ENCODE measurements around the gene PAX5.
A peak's percentile ranks its signal among the peaks of the same experiment; 100 is the strongest.

PAX5 gene

DNA sequence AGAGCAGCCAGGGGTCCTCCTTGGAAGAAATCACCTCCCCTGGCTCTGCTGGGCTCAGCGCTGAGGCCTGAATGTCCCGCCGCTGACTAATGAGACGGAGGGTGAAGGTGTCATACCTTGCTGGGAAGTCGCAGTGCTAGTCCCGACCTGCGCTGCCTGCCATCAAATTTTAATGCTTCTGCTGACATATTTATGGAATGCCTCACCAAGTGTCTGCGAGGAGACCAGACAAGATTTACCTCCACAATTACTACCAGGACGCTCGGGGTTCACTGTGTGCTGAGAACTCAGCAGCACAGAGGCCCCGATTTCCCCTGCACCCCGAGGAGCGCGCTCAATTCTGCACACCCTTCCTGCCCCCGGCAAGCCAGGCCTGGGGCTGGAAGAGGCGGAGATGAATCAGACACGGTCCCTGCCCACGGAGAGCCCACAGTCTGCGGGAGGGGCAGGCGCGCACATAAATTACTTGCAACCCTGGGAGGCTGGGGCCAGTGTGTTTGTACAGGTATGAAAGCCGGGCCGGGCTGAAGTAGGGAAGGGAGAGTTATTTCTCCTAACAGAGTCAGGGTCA, 175.2 kb downstream of the PAX5 start:
- DNase-seq (ENCODE audit: low spot score): no peak

DNA sequence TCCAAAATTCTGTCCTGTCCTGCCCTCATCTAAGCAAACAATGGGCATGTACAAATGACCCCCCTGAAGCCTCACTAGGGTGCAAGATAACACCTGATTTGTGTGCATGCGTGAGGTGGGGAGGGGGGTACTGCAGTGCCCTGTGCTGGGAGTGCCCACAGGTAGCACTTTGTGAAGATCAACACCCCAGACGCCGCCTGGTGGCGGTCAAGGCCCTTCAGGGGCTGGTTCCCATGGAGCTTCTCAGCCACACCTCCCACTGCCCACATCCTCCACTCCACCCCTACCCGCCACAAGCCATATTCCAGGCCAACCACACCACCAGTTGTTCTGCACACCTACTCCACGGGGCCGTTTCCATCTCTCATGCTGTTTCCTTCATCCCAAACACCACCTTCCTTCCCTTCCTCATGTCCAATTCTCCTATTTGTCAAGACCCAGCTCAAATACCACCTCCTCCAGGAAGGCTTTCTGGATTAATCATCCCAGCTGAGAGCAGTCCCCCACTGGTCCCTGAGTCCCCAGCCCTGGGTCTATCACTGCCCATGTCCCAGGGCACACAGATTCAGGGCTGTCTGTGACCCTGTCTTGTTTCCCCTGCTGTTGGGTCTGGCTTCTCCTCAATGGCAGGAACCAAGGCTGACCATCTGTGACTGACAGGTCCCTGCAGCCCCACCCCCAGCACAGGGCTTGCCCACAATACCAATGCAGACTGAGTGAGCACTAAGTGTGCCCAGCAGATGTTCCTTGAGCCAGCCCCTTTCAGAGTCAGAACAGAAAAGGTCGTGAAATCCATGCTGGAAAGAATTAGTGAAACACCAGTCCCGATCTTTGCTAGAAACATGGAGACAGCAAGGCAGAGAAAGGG, 178.4 kb downstream of the PAX5 start:
- DNase-seq (ENCODE audit: low spot score): peak; percentile 34

DNA sequence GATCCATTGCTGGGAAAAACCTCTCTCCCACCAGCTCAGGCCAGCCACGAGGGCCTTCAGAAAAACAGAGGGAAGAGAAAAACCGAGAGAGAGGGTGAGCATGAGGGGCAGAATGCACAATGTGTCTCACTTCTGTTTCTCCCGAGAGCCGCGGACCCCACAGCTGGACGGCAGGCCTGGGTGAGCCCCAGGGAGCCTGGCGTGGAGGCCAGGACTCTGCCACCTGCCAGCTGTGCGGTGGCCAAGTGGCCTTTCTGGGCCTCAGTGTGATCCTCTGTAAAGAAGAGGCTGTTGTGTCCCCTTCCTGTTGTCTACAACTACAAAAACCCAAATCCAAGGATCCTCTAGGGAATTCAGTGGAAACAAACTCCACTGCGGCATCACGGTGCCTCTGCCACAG, 179.3 kb downstream of the PAX5 start:
- no peak for DNase-seq (ENCODE audit: low spot score)

DNA sequence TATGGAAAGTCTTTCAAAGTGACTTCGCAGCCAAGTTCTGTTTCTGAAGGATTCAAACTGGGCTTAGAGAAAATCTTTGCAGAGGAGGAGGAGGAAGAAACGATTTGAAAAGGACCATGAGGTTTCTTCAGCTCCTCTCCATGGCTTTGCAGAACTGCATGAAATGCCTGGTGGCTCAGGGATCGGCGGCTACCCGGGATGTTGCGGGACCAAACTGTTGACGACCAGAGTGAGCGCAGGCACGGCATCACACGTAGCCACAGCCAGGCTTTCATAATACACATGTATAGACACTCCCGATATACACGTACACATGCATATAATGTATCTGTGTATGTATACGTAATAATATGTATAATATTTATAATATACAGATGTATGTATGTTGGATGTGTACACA, 180.0 kb downstream of the PAX5 start:
- DNase-seq (ENCODE audit: low spot score): no peak

DNA sequence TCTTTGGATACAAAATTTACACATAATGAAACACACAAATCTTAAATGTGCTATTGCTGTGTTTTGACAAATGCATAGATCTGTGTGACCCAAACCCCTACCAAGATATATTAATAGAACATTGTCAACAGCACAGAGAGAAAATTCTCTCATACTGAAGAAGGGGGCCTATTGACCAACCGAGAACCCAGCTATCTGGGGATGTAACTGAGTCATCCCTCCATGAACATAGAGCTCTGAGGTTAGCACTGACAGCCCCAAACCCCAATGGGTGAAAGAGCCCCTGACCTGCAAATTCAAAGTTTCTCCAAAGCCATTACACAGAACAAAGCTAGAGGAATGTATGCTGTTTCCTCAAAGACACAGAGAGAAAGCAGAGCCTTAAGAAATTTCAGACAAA, 180.8 kb downstream of the PAX5 start:
- no peak for DNase-seq (ENCODE audit: low spot score)

DNA sequence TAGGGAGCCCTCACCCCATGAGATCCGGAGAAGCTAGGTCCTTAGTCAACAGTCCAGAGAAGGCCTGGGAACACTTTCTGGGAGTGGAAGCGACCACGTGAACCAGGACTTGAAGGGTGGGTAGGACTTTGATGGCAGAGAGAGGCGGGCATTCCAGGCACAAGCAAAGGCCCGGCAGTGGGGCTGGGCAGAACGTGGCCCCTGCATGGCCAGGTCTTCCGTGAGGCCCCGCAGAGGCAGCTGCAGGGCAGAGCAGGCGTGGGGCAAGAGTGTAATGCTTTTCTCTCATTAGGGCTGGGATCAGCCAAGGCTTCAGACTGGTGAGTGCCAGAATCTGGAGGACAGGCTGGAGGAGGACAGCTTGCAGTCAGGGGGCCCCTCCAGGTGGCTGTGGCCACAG, 184.1 kb downstream of the PAX5 start:
- DNase-seq (ENCODE audit: low spot score): no peak

DNA sequence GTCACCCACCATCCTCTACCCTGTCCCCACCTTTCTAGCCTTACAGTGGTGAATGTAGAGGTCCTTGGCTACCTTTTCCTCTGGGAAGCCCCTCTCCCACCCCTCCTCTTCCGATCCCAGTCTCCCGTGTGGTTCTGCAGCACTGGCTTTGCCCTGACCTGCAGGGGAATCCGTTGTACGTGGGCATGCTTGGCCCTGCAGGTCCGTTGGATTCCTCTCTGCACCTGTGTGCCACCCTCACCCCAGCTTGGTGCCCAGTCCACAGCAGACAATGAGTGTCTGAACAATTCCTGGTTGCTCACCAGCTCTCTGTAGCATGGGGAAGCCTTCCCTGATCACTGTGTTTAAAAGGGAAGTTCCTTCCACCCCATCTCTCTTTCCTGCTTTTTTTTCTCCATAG, 185.1 kb downstream of the PAX5 start:
- no peak for DNase-seq (ENCODE audit: low spot score)

DNA sequence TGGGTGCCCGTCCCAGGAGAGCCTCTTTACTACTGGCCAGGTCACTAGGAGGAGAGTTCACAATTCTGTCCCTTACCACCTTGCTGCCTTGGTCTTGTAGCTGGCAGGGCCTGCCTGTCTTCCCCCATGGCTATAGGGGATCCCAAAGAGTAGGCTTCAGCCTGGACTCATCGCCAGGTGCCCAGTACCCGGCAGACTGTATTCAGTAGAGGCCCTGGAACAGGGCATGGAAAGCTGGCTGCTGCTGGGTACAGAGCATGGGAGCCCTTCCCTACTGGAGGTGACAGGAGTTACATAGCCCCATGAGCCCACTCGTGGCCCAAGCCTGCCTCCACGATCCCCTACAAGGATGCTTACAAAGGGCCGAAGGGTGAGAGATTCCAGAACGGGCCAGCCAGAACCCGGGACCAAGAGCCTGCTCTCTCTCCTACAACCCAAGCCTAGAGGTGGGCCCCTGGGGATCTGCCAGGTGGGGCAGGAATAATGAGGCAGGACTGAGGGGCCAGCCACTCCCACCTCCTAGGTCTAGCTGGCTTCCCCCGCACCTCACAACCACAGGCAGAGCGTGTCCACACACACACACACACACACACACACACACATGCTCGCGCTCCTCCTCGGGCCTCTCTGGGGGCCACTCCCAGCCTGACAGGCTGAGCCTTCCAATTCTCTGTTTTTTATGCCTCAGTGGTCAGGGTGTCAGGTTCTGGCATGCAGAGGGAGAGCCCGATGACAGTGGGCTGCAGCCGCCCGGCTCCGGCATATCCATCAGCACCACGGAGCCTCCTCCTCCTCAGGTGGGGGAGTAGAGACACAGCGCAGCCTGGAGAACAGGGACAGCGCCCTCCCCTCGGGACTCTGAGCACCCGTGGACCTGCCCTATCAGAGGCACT, 186.0 kb downstream of the PAX5 start:
- no peak for DNase-seq (ENCODE audit: low spot score)

DNA sequence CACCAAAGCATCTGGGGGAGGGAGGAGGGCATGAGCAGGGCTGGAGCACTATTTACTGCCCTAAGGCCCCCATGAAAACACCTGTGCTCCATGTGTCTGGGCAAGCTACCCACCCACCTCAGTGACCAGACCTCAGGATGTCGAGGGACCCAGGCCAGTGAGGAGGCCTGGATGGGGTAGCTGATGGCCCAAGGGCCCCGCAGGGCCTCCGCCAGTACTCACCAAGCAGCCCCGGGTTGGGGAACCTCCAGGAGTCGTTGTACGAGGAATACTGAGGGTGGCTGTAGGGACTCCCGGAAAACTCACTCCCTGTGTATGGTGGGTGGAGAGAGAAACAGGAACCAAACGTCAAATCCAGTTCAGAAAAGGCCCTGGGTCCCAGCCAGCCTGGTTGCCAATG, 187.4 kb downstream of the PAX5 start:
- no peak for DNase-seq (ENCODE audit: low spot score)

DNA sequence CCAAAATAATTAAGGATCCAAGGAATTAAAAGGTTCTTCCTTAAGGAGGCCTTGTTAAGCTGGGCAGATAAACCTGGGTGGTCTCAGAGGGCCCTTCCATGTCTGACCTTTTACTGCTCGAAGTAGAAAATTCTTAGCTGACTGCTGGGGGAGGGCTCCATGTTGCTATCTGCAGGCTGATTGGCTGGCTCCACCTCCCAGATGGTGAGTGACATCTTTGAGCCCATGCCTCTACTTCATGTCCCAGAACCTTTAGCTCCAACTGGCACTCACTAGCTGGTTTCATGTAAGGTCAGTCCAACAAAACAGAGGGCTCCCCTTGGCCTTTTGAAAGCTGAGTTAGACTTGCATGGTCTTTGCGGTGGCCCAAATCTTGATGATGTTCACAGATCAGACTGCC, 188.2 kb downstream of the PAX5 start:
- no peak for DNase-seq (ENCODE audit: low spot score)

DNA sequence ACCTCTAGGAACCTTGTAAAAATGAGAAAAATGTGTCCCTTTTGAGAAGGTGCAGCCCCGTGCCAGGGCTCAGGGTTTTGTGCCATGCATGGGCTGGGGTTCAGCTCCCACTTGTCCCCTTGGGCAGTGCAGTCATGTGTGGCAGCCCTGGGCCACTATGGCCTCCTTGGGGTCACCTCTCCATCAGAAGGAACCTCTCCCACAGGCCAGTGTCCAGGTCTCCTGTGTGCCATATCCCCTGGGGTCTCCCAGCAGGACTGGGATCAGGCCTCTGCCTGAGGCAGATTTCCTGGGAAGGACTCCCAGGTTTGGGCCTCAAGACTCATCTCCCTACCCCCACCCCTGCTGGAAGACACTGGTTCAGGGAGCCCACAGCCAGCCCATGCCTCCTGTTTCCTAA, 189.1 kb downstream of the PAX5 start:
- DNase-seq (ENCODE audit: low spot score): no peak

DNA sequence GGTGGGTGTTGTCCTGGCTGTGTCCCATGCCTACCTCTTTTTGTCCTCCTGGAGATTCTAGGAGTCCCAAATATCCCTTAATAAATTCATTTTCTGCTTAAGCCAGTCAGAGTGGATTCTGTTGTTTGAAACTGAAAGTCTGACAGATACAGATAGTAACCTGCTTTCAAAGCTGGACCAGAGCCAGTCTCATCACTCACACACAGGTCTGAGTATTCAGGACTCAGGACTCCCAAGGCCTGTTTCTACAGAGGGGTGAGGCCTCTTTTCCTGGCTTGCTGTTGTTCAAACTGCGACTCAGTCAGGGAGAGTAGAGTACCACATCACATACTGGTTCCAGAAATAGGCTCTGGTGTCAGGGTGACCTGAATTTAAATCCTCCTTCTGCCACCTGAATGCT, 190.1 kb downstream of the PAX5 start:
- DNase-seq (ENCODE audit: low spot score): no peak

DNA sequence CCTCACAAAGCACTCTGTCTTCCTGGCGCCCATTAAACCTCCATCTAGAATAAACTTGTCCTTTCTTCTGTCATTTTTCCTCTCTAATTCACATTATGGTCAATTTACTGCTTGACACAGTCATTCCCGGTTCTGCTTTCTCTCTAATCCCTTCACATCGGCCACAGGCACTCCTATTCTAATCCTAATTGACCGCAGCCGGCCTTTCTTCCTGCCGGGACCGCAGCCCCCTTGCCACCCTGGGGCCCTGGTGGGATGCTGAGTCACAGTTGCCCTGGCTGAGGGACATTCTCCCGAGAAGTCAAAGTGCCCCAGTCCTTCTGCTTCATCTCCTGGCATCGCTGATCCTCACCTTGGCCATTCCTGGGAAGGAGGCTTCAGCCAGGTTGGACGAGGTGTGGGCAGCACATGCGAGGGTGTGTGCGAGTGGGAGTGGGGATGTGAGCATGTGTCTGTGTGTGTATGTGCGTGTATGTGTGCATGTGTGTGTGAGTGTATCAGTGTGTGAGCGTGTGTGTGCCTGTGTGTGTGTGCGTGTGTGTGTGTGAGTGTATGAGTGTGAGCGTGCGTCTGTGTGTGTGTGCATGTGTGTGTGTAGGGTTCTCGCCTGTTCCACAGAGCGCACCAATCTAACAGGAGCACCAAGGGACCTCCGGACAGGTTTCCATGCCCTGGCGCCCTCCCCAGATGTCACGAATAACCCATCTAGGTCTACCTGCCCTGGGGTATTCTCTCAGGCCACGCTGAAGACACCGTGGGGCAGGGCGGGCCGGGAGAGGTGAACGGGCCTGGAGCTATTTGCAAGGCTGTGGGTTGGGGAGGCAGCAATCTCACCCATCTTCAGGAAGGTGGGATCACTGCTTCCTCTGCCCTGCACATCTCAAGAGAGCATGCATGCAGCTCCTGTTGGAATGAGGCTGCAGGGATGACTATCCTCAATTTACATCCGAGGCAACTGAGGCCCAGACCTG, 191.2 kb downstream of the PAX5 start:
- no peak for DNase-seq (ENCODE audit: low spot score)

DNA sequence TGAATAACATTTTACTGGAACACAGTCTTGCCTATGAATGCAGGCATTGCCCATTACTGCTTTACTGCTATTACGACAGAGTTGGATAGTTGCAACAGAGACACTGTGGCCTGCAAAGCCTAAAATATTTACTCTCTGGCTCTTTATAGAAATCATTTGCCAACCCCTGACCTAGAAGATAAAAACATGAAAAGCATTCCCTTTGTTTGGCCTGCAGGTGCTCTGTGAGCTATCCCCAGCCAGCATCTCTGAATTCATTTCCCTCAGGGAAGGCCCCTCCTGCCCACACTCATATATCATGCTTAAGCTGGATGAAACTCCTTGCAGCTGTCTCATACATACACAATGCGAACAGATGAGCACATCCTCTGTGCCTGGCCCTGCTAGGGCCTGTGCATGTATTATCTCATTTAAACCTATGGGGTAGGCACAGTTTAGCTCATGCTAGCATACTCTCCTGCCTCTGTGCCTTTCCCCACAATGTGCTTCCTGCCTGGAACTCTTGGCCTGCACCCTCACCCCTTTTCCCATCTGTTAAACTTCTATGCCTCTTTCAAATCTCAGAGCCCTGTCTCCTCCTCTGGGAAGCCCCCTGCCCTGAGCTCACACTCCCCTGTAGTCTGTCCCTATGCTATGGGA, 193.1 kb downstream of the PAX5 start:
- DNase-seq (ENCODE audit: low spot score): no peak

DNA sequence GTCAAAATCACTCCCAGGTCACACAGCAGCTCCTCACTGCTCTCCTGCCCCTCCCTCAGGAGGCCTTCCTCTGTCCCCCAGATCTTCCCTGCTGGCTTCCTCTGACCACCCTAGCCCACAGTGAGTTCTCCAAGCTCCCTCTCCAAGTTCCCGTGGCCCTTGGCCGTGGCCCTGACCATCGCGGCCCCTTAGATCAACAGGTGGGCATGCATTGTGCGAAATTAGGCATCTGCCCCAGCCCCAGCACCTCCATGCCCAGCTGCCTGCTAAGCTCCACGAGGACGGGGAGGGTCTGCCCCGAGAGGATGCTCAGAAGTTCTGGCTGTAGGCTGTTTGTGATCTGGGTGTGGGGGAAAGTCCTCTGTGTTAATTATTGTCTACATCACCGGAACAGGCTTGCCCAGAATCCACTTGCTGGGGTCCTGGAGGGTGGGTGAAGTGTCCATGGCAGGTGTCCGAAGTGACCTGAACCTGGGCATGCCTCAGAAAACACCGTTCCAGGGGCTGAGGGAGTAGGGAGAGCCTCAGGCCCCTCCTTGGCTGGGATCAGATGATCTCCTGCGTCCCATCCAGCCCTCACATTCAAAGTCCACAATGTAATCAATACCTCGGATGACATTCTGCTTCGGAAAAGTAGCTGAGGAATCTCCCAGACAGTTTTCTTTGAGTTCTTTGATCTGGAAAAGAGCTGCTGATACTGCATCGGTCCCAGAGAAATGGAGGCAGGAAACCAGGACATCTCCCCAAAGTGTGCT, 194.8 kb downstream of the PAX5 start:
- DNase-seq (ENCODE audit: low spot score): no peak

DNA sequence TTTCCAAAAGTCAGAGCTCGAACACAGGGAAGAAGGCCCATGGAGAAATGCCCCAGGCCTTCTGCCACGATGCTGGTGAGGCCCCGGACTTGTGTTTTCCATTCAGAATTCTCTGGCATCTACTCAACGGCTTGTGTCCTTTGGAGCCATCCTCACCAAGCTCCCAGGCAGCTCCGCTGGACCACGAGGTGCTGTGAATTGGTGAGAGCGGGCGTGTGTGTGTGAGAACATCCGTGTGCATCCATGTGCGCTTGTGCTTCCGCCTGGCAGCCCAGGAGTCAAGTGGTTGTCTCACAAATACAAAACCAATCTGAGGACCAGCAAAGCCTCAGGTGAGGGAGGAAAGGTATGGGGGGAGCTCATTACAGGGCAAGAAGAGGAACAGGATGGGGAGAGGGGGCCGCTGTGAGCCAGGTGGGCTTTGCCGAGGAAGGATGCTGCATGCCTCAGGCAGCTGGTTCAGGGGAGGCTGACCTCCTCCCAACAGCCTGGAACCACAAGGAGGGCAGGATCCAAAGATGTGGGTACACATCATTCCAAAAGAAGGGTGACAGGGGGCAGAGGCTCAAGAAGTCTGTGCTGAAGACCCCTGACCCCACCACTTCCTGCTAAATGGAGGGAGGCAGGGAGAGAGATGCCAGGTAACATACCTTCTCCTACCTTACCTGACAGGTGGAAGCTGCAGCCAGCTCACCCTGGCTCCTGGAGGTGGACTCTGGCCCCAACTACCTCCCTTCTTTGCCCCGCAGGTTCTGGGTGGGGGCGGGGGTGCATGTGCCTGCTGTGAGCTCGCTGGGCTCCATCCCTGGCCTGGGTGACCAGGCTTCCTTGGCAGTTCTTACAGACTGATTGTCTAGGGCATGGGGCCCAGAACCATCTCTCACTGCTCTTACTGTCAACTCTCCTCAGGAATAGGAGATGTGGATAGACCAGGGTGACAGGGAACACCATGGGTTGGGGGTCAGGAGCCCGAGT, 196.3 kb downstream of the PAX5 start:
- DNase-seq (ENCODE audit: low spot score): no peak

DNA sequence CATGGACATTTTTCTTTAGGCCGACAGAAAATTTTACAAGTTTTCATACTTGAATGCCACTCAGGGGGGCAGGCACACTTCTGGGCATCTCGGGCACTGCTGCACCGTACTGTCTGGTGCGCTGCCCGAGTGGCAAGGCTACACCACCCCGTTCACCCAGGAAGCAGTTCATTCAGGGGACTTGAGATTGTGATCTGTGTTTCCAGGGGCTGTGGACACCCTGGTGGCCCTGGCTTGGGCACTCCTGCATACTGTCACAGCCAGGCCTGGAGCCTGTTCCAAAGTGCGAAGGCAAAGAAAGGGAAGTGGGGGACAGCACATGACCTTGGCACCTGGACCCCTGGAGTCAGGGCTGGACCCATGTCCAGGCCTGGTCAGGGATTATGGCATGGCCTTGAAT, 197.6 kb downstream of the PAX5 start:
- DNase-seq (ENCODE audit: low spot score): no peak

DNA sequence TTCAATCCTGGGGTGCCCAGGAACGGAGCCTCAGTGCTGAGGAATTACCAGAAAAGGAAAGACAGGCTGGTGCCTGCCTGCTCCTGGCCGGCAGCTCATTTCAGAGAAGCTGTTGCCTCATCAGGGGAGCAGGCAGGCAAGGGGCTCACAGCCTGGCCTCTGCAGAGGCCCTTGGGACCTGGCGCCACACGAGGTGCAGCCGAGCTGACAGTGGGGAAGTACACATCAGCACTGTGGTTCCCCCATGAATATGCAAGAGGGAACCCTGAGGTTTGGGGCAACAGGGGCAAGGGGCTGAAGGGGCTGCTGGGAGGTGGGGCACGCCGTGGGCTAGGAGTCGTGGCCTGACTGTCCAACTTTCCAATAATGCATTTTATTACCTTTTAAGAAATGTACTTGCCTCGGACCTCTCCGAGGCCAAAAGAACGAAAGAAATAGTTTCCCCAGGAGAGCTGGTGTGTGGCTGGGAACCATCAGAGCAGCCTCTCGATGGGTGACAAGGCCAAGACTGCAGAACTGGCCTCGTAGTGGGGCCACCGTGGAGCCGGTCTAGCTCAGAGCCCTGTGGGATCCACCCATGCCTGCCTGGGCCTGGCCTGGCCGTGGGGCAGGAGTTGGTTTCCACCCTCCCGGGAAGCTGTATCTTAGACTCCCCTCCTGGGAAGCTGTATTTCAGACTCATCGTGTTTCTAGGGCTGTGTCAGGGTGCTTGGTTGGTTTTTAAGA, 198.6 kb downstream of the PAX5 start:
- no peak for DNase-seq (ENCODE audit: low spot score)

DNA sequence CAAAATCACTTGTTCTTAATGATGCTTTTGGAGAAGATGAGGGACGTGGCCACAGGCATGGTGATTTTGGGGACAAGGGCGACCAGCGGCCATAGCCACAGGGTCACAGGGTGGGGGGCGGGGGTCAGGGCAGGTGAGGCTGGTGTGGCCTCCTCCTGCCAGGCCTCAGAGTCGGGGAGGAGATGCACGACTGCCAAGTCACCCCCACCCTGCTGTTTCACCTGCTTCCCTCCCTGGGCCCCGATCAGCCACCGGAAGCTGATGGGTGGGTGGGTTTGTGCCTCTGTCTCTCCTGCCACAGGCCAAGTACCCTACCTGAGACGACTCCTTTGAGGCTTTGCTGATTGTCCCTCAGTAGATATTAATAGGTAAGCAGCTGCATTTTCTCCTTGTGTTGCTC, 199.3 kb downstream of the PAX5 start:
- DNase-seq (ENCODE audit: low spot score): no peak

Data from GM03348 (cell line).